ENCODE data around the gene ARHGAP36. TPM values are rescaled to one million over a fixed set of nuclear protein-coding genes. Genes with fewer than 3 reads are reported as not detected.

ARHGAP36 gene
- total RNA-seq, 1 donor from 2014 or later, result 2.0 TPM

DNA sequence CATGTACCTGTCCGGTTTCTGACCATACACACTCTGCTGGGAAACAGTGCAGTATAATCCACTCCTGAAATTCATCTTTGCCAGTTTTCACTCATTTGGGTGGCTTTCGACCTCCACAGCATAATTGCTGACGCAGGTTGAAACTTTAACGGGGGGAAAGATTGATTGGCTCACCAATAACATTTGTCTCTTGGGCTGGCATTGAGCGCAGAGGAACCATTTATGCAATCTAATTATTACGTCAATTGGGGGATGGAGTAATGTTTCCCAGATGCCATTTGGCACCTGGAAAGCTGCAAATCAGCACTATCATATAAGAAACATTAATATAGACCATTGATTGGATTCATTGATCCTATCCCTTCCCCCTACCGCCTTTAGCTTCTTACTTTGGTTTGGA lies 24.1 kb upstream of the ARHGAP36 start:
- H3K36me3 ChIP-seq, result no peaks in the 10 kb centered on the region
- H3K27ac ChIP-seq, result no peak overlapping the region
- H3K27me3 ChIP-seq, result no peaks in the 10 kb centered on the region
- no peak overlapping the region for H3K4me3 ChIP-seq
- H3K4me1 ChIP-seq, result no peaks in the 10 kb centered on the region
- no peaks in the 10 kb centered on the region for H3K9me3 ChIP-seq
- no peak for TF ChIP-seq CTCF (IDR thresholded peaks at IDR 0.05)
- no peak for DNase-seq (ENCODE audit: extremely low spot score in 2 of 2)
- intact Hi-C loops (cut with DNase I), result no loop called here

GRCh38 chrX:131040781-131041180 lies 17.4 kb upstream of the ARHGAP36 start:
- no peak for TF ChIP-seq POLR2AphosphoS5 (IDR thresholded peaks at IDR 0.05; ENCODE audit: insufficient read depth in 1 of 2, low read depth in 1 of 2)
- TF ChIP-seq POLR2A (IDR thresholded peaks at IDR 0.05), result no peak
- TF ChIP-seq CTCF (IDR thresholded peaks at IDR 0.05), result no peak
- intact Hi-C loops (cut with DNase I), result no loop called here
- DNase-seq (ENCODE audit: extremely low spot score in 2 of 2), result no peak
- Histone ChIP-seq H3K4me1 (no peaks in the 10 kb centered on the region), H3K27me3 (no peaks in the 10 kb centered on the region), H3K9me3 (no peaks in the 10 kb centered on the region), H3K27ac (no peak overlapping the region), H3K4me3 (no peak overlapping the region), H3K36me3 (no peaks in the 10 kb centered on the region)

GRCh38 chrX:131041667-131042066 lies 16.5 kb upstream of the ARHGAP36 start:
- H3K27me3 ChIP-seq, result no peaks in the 10 kb centered on the region

GRCh38 chrX:131045726-131046125 lies 12.4 kb upstream of the ARHGAP36 start:
- Histone ChIP-seq H3K27ac (no peak overlapping the region), H3K4me1 (no peaks in the 10 kb centered on the region), H3K9me3 (no peaks in the 10 kb centered on the region), H3K36me3 (no peaks in the 10 kb centered on the region), H3K4me3 (no peak overlapping the region), H3K27me3 (no peaks in the 10 kb centered on the region)
- intact Hi-C loops (cut with DNase I), result no loop called here
- TF ChIP-seq POLR2AphosphoS5 (IDR thresholded peaks at IDR 0.05; ENCODE audit: insufficient read depth in 1 of 2, low read depth in 1 of 2), result no peak
- no peak for TF ChIP-seq CTCF (IDR thresholded peaks at IDR 0.05)
- TF ChIP-seq POLR2A (IDR thresholded peaks at IDR 0.05), result no peak
- DNase-seq (ENCODE audit: extremely low spot score in 2 of 2), result peak; percentile 56 to 82

More at GRCh38 chrX:131041667-131042066, 16.5 kb upstream of the ARHGAP36 start:
- H3K27ac ChIP-seq, result no peak overlapping the region
- H3K4me3 ChIP-seq, result no peak overlapping the region
- TF ChIP-seq POLR2A (IDR thresholded peaks at IDR 0.05), result no peak
- TF ChIP-seq CTCF (IDR thresholded peaks at IDR 0.05), result no peak
- no peak for TF ChIP-seq POLR2AphosphoS5 (IDR thresholded peaks at IDR 0.05; ENCODE audit: insufficient read depth in 1 of 2, low read depth in 1 of 2)
- H3K4me1 ChIP-seq, result no peaks in the 10 kb centered on the region
- no peak for DNase-seq (ENCODE audit: extremely low spot score in 2 of 2)
- no peaks in the 10 kb centered on the region for H3K36me3 ChIP-seq
- intact Hi-C loops (cut with DNase I), result no loop called here
- H3K9me3 ChIP-seq, result no peaks in the 10 kb centered on the region

- TF ChIP-seq POLR2AphosphoS5 (IDR thresholded peaks at IDR 0.05; ENCODE audit: insufficient read depth in 1 of 2, low read depth in 1 of 2) (no peak), CTCF (IDR thresholded peaks at IDR 0.05) (no peak), POLR2A (IDR thresholded peaks at IDR 0.05) (no peak)
- intact Hi-C loops (cut with DNase I), result no loop called here
- peak; percentile 40 for DNase-seq (ENCODE audit: extremely low spot score in 2 of 2)
- H3K36me3 ChIP-seq, result no peaks in the 10 kb centered on the region
- H3K9me3 ChIP-seq, result no peaks in the 10 kb centered on the region
- no peaks in the 10 kb centered on the region for H3K27me3 ChIP-seq
- no peaks in the 10 kb centered on the region for H3K4me1 ChIP-seq
- no peak overlapping the region for H3K4me3 ChIP-seq
- no peak overlapping the region for H3K27ac ChIP-seq
Measured at GRCh38 chrX:131046596-131046995, 11.6 kb upstream of the ARHGAP36 start.

Measured in vagina (tissue), 2 donors.